GM18909 (cell line): ENCODE measurements around the gene ZNF283.

Experiments
- ATAC-seq: cut with Tn5 transposase; IDR thresholded peaks from one replicate; pipeline ENCODE4 v1.9.1; 2021; ENCODE audit warnings: mild to moderate bottlenecking; ENCODE audit not compliant: unreplicated experiment, poor library complexity

ZNF283 gene

GRCh38 chr19:43826787-43827754, at the start of gene ZNF283:
TSS of gene ZNF283 (plus strand) at chr19:43827321. CDS start at chr19:43833505, 6,184 bp downstream.
- ATAC-seq: peak; percentile 77

GRCh38 chr19:43778651-43779050, 48.5 kb upstream of the ZNF283 start:
- no peak for ATAC-seq

GRCh38 chr19:43779147-43779819, 47.8 kb upstream of the ZNF283 start:
- no peak for ATAC-seq

GRCh38 chr19:43779820-43780219, 47.3 kb upstream of the ZNF283 start:
- ATAC-seq: no peak

GRCh38 chr19:43780706-43781525, 46.2 kb upstream of the ZNF283 start, which contains the start of gene KCNN4:
TSS of gene KCNN4 (minus strand) at chr19:43780973. CDS start at chr19:43780861, 112 bp downstream.
- ATAC-seq: peak; percentile 42

- ATAC-seq: no peak
Measured at GRCh38 chr19:43781630-43782310, 45.4 kb upstream of the ZNF283 start.

GRCh38 chr19:43782311-43782660, 44.8 kb upstream of the ZNF283 start:
- ATAC-seq: no peak

- no peak for ATAC-seq
Measured at GRCh38 chr19:43782689-43783231, 44.4 kb upstream of the ZNF283 start.

- no peak for ATAC-seq
Measured at GRCh38 chr19:43783636-43784035, 43.5 kb upstream of the ZNF283 start.

GRCh38 chr19:43784241-43784980, 42.7 kb upstream of the ZNF283 start:
- no peak for ATAC-seq

GRCh38 chr19:43784981-43785808, 41.9 kb upstream of the ZNF283 start:
- ATAC-seq: no peak

GRCh38 chr19:43786665-43787064, 40.5 kb upstream of the ZNF283 start:
- ATAC-seq: no peak

GRCh38 chr19:43789029-43789428, 38.1 kb upstream of the ZNF283 start:
- no peak for ATAC-seq

- ATAC-seq: no peak
Measured at GRCh38 chr19:43790587-43790986, 36.5 kb upstream of the ZNF283 start.

- ATAC-seq: no peak
Measured at GRCh38 chr19:43797118-43797517, 30.0 kb upstream of the ZNF283 start.

- ATAC-seq: no peak
Measured at GRCh38 chr19:43797556-43797955, 29.6 kb upstream of the ZNF283 start.

GRCh38 chr19:43798026-43798545, 29.0 kb upstream of the ZNF283 start:
- no peak for ATAC-seq
